Activated CD4-positive, alpha-beta T cell treated with anti-CD3 and anti-CD28 coated beads for 1 hour (primary cell): ENCODE data around the gene SRMS.
"Not testable (repeated sequence)": the region's sequence is repeated elsewhere in the genome, so short reads cannot be mapped to it uniquely, and the experiment has no call there.

Experiments used
- DNase-seq: peaks from one replicate; pipeline ENCODE4 v3.0.0-alpha.2; 2020

SRMS gene

GRCh38 chr20:63519668-63520503, 27.7 kb downstream of the SRMS start:
- peak; percentile 47 for DNase-seq

GRCh38 chr20:63518946-63519667, 28.4 kb downstream of the SRMS start:
- no peak for DNase-seq

- DNase-seq = no peak
Measured at GRCh38 chr20:63518351-63518861, 29.1 kb downstream of the SRMS start.

GRCh38 chr20:63517376-63518309, 29.9 kb downstream of the SRMS start:
- no peak for DNase-seq

- not testable (repeated sequence) for DNase-seq
Measured at GRCh38 chr20:63514520-63514919, 33.0 kb downstream of the SRMS start.

GRCh38 chr20:63513207-63513606, 34.3 kb downstream of the SRMS start:
- no peak for DNase-seq

- DNase-seq = no peak
Measured at GRCh38 chr20:63509088-63509564, 38.4 kb downstream of the SRMS start.

- no peak for DNase-seq
Measured at GRCh38 chr20:63508072-63508768, 39.3 kb downstream of the SRMS start.

GRCh38 chr20:63507083-63507743, 40.3 kb downstream of the SRMS start:
- DNase-seq = no peak

GRCh38 chr20:63505723-63506122, 41.8 kb downstream of the SRMS start:
- no peak for DNase-seq

- DNase-seq = no peak
Measured at GRCh38 chr20:63505281-63505680, 42.3 kb downstream of the SRMS start.

- DNase-seq = no peak
Measured at GRCh38 chr20:63504642-63505041, 42.9 kb downstream of the SRMS start.

GRCh38 chr20:63503524-63503923, 44.0 kb downstream of the SRMS start:
- DNase-seq = no peak

- no peak for DNase-seq
Measured at GRCh38 chr20:63502671-63503172, 44.8 kb downstream of the SRMS start.

- no peak for DNase-seq
Measured at GRCh38 chr20:63501818-63502670, 45.5 kb downstream of the SRMS start.

- DNase-seq = no peak
Measured at GRCh38 chr20:63500902-63501817, 46.4 kb downstream of the SRMS start.

- DNase-seq = no peak
Measured at GRCh38 chr20:63500151-63500901, 47.2 kb downstream of the SRMS start.

GRCh38 chr20:63499338-63499969, 48.1 kb downstream of the SRMS start:
- DNase-seq = no peak
